Thoracic aorta (tissue), 2 donors: ENCODE results near the gene PTGS1. TPM values are rescaled to one million over a fixed set of nuclear protein-coding genes. Genes with fewer than 3 reads are reported as not detected.
A peak's percentile ranks its signal among the peaks of the same experiment; 100 is the strongest.

Experiments used
- ATAC-seq: fragments of 150-250 bp; one replicate; pipeline ENCODE4 v1.8.0; 2017; ENCODE audit warnings: low read depth; ENCODE audit not compliant: insufficient number of reproducible peaks, low FRiP score
- DNase-seq: peaks from one replicate; pipeline ENCODE4 v3.0.0-alpha.2; 2020; ENCODE audit warnings: low spot score
- H3K27ac ChIP-seq, 2 donors: fragments of 200-600 bp; sonication (generic); 1 replicate in 1 of 2; 2 replicates in 1 of 2; pipeline ENCODE4 v1.5.1; 2016; ENCODE audit warnings: mild to moderate bottlenecking in 2 of 2, moderate library complexity in 2 of 2
- H3K27me3 ChIP-seq: fragments of 200-600 bp; sonication (generic); replicated peaks from 2 replicates; pipeline ENCODE4 v1.6.0; 2016; ENCODE audit warnings: mild to moderate bottlenecking; ENCODE audit not compliant: insufficient read depth
- H3K36me3 ChIP-seq: fragments of 200-600 bp; sonication (generic); one replicate; pipeline ENCODE4 v1.5.1; 2016
- H3K4me1 ChIP-seq, 2 donors: fragments of 200-600 bp; sonication (generic); 1 replicate in 1 of 2; 2 replicates in 1 of 2; pipeline versions ENCODE4 v1.5.1 to v1.6.0; 2016; ENCODE audit warnings: low read depth in 2 of 2, mild to moderate bottlenecking in 1 of 2; ENCODE audit not compliant: control insufficient read depth in 1 of 2
- H3K4me3 ChIP-seq: fragments of 200-600 bp; sonication (generic); 2 replicates; pipeline ENCODE4 v1.5.1; 2016; ENCODE audit warnings: mild to moderate bottlenecking
- H3K9me3 ChIP-seq: fragments of 200-600 bp; sonication (generic); 2 replicates; pipeline ENCODE4 v1.5.1; 2016
- CTCF ChIP-seq: fragments of 200-600 bp; sonication (generic); IDR thresholded peaks from one replicate; pipeline ENCODE4 v1.5.1; 2019; ENCODE audit warnings: antibody characterized with exemption
- total RNA-seq, 2 donors: library from RNA; depleted of rRNA; stranded (reverse); fragments of >200 nt; gene quantifications; one replicate each; pipeline versions ENCODE4 v1.1.0 to v1.2.3, GENCODE V29; 2016

PTGS1 gene
- total RNA-seq, 2 donors from 2014 or later = 10.8 to 13.8 TPM

- no peak for ATAC-seq
- Histone ChIP-seq H3K27me3 (no peaks in the 10 kb centered on the region), H3K27ac (no peak overlapping the region), H3K4me3 (no peak overlapping the region), H3K9me3 (no peaks in the 10 kb centered on the region), H3K4me1 (peaks cover 0 to 23% of the 10 kb centered on the region in 2 donors), H3K36me3 (no peaks in the 10 kb centered on the region)
- DNase-seq = no peak
- TF ChIP-seq CTCF = no peak
Observed at GRCh38 chr9:122381206-122381950, 10.6 kb downstream of the PTGS1 start.

- Histone ChIP-seq H3K9me3 (no peaks in the 10 kb centered on the region), H3K27ac (no peak overlapping the region), H3K36me3 (no peaks in the 10 kb centered on the region), H3K27me3 (no peaks in the 10 kb centered on the region), H3K4me1 (peaks cover 0 to 16% of the 10 kb centered on the region in 2 donors), H3K4me3 (no peak overlapping the region)
- ATAC-seq (no peak), DNase-seq (no peak)
- TF ChIP-seq CTCF = no peak
Observed at GRCh38 chr9:122382901-122383850, 12.4 kb downstream of the PTGS1 start.

GRCh38 chr9:122383992-122384461, 13.2 kb downstream of the PTGS1 start:
- Histone ChIP-seq H3K27ac (no peak overlapping the region), H3K36me3 (no peaks in the 10 kb centered on the region), H3K9me3 (no peaks in the 10 kb centered on the region), H3K27me3 (no peaks in the 10 kb centered on the region), H3K4me3 (no peak overlapping the region), H3K4me1 (peaks cover 0 to 16% of the 10 kb centered on the region in 2 donors)
- DNase-seq (peak; percentile 28), ATAC-seq (no peak)
- no peak for TF ChIP-seq CTCF

- H3K9me3 ChIP-seq = no peaks in the 10 kb centered on the region
- DNase-seq = no peak
- ATAC-seq = no peak
- no peak for TF ChIP-seq CTCF
- H3K27me3 ChIP-seq = no peaks in the 10 kb centered on the region
- no peak overlapping the region for H3K27ac ChIP-seq
- H3K4me3 ChIP-seq = no peak overlapping the region
- H3K36me3 ChIP-seq = no peaks in the 10 kb centered on the region
- H3K4me1 ChIP-seq = peaks cover 0 to 16% of the 10 kb centered on the region in 2 donors
Observed at GRCh38 chr9:122386311-122386872, 15.6 kb downstream of the PTGS1 start.

- no peaks in the 10 kb centered on the region for H3K36me3 ChIP-seq
Observed at GRCh38 chr9:122387536-122387935, 16.7 kb downstream of the PTGS1 start.

More at GRCh38 chr9:122387536-122387935, 16.7 kb downstream of the PTGS1 start:
- H3K4me1 ChIP-seq = peaks cover 0 to 16% of the 10 kb centered on the region in 2 donors
- no peak overlapping the region for H3K4me3 ChIP-seq
- no peaks in the 10 kb centered on the region for H3K27me3 ChIP-seq
- ATAC-seq (no peak), DNase-seq (no peak)
- TF ChIP-seq CTCF = no peak
- H3K27ac ChIP-seq = no peak overlapping the region
- H3K9me3 ChIP-seq = no peaks in the 10 kb centered on the region
